ENCODE measurements around the gene CHD3.
A peak's percentile ranks its signal among the peaks of the same experiment; 100 is the strongest.

- TF ChIP-seq CTCF (IDR thresholded peaks at IDR 0.05), result peak in 2 of 6 experiments; percentile 27 to 55
- TF ChIP-seq POLR2A (IDR thresholded peaks at IDR 0.05), result peak in 2 of 4 donors; percentile 15 to 51
- TF ChIP-seq POLR2AphosphoS5 (IDR thresholded peaks at IDR 0.05), result peak; percentile 58 to 67
Measured at GRCh38 chr17:7841396-7841914, 47.1 kb upstream of the CHD3 start.
